Measurements from ENCODE around the gene ZNF691. TPM values are rescaled to one million over a fixed set of nuclear protein-coding genes. Genes with fewer than 3 reads are reported as not detected.

ZNF691 gene
- total RNA-seq, 1 experiment from 2014 or later: 16.6 TPM

DNA sequence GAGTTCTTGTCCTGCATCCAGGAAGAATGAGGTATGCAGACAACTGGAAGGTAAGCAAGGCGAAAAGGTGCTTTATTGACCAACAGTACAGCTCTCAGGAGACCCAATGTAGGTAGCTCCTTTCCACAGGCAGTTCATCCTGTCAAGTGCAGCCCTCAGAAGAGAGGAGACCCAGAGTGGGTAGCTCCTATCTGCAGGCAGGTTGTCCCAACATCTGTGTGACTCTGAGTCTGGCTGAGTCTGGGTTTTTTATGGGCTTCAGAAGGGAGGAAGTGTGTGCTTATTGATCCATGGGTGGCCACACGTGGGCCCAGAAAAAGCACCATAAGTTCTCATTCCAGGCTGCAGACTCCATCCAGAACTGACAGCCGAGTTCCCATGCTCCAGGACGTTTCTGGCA lies 34.0 kb downstream of the ZNF691 start (continued):
- TF ChIP-seq, protein P1, sequence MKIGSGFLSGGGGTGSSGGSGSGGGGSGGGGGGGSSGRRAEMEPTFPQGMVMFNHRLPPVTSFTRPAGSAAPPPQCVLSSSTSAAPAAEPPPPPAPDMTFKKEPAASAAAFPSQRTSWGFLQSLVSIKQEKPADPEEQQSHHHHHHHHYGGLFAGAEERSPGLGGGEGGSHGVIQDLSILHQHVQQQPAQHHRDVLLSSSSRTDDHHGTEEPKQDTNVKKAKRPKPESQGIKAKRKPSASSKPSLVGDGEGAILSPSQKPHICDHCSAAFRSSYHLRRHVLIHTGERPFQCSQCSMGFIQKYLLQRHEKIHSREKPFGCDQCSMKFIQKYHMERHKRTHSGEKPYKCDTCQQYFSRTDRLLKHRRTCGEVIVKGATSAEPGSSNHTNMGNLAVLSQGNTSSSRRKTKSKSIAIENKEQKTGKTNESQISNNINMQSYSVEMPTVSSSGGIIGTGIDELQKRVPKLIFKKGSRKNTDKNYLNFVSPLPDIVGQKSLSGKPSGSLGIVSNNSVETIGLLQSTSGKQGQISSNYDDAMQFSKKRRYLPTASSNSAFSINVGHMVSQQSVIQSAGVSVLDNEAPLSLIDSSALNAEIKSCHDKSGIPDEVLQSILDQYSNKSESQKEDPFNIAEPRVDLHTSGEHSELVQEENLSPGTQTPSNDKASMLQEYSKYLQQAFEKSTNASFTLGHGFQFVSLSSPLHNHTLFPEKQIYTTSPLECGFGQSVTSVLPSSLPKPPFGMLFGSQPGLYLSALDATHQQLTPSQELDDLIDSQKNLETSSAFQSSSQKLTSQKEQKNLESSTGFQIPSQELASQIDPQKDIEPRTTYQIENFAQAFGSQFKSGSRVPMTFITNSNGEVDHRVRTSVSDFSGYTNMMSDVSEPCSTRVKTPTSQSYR (CRISPR knock-in tag; IDR thresholded peaks at IDR 0.05): no peak
- TF ChIP-seq NFE2L1 (CRISPR knock-in tag; IDR thresholded peaks at IDR 0.05) (no peak), IRF2 (CRISPR knock-in tag; IDR thresholded peaks at IDR 0.05; ENCODE audit: borderline replicate concordance, low read depth) (no peak), OVOL2 (CRISPR knock-in tag; IDR thresholded peaks at IDR 0.05; ENCODE audit: borderline replicate concordance) (no peak), ELF4 (CRISPR knock-in tag; IDR thresholded peaks at IDR 0.05; ENCODE audit: low read depth) (no peak), ETV6 (CRISPR knock-in tag; IDR thresholded peaks at IDR 0.05) (no peak)
- TF ChIP-seq, protein P2, sequence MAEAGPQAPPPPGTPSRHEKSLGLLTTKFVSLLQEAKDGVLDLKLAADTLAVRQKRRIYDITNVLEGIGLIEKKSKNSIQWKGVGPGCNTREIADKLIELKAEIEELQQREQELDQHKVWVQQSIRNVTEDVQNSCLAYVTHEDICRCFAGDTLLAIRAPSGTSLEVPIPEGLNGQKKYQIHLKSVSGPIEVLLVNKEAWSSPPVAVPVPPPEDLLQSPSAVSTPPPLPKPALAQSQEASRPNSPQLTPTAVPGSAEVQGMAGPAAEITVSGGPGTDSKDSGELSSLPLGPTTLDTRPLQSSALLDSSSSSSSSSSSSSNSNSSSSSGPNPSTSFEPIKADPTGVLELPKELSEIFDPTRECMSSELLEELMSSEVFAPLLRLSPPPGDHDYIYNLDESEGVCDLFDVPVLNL (CRISPR knock-in tag; IDR thresholded peaks at IDR 0.05; ENCODE audit: borderline replicate concordance, low read depth): no peak
- TF ChIP-seq, protein P3, sequence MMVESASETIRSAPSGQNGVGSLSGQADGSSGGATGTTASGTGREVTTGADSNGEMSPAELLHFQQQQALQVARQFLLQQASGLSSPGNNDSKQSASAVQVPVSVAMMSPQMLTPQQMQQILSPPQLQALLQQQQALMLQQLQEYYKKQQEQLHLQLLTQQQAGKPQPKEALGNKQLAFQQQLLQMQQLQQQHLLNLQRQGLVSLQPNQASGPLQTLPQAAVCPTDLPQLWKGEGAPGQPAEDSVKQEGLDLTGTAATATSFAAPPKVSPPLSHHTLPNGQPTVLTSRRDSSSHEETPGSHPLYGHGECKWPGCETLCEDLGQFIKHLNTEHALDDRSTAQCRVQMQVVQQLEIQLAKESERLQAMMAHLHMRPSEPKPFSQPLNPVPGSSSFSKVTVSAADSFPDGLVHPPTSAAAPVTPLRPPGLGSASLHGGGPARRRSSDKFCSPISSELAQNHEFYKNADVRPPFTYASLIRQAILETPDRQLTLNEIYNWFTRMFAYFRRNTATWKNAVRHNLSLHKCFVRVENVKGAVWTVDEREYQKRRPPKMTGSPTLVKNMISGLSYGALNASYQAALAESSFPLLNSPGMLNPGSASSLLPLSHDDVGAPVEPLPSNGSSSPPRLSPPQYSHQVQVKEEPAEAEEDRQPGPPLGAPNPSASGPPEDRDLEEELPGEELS (CRISPR knock-in tag; IDR thresholded peaks at IDR 0.05): no peak
- TF ChIP-seq, protein P4, sequence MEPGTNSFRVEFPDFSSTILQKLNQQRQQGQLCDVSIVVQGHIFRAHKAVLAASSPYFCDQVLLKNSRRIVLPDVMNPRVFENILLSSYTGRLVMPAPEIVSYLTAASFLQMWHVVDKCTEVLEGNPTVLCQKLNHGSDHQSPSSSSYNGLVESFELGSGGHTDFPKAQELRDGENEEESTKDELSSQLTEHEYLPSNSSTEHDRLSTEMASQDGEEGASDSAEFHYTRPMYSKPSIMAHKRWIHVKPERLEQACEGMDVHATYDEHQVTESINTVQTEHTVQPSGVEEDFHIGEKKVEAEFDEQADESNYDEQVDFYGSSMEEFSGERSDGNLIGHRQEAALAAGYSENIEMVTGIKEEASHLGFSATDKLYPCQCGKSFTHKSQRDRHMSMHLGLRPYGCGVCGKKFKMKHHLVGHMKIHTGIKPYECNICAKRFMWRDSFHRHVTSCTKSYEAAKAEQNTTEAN (CRISPR knock-in tag; IDR thresholded peaks at IDR 0.05): no peak

DNA sequence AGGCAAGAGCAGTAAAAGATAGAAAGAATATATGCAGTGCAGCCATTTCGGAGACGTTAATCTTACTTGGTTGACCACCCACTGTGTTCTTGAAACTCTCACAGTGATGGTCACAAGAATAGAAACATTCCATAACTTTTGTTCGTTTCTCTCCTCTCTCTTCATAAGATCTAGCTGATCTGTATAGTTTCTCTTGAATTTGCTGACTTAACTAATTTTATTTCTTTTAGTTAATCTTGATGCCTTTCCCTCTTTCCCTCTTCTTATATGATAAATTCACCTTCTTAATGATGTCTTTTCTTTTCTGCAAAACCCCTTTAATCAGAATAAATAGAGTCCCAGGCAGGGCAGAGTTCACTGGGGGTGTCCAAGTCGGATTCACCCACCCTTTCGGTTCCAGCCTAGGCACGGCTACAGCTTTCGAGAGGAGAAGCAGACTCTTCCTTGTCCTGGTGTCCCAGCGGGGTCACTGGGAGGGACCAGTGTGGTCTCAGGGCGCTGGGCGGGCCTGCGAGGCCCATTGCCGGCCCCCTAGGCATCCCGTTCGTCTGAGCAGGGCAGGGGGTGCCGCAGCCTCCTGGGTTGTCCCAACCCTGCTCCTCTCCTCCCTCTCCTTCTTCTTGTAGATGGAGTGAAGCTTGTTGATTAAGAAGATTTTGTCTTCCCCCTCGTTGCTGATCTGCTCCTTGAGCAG lies 39.8 kb downstream of the ZNF691 start:
- ChIA-PET POLR2A (no interaction called here), CTCF (no interaction called here)
- H3K9me3 Mint-ChIP-seq: no peaks in the 10 kb centered on the region
- H3K27me3 Mint-ChIP-seq (ENCODE audit: low read depth): peaks cover 2% of the 10 kb centered on the region; the same call in 1 of the 2 replicates
- TF ChIP-seq GRHL2 (CRISPR knock-in tag; IDR thresholded peaks at IDR 0.05; ENCODE audit: insufficient replicate concordance, severe bottlenecking) (no peak), SP1 (CRISPR knock-in tag; conservative IDR thresholded peaks at IDR 0.05) (no peak), PRRX2 (CRISPR knock-in tag; IDR thresholded peaks at IDR 0.05) (no peak), RELA (CRISPR knock-in tag; IDR thresholded peaks at IDR 0.05; ENCODE audit: borderline replicate concordance) (no peak), CREM (CRISPR knock-in tag; IDR thresholded peaks at IDR 0.05) (no peak), CBFB (CRISPR knock-in tag; IDR thresholded peaks at IDR 0.05; ENCODE audit: low read depth) (no peak)
- TF ChIP-seq, protein P5, sequence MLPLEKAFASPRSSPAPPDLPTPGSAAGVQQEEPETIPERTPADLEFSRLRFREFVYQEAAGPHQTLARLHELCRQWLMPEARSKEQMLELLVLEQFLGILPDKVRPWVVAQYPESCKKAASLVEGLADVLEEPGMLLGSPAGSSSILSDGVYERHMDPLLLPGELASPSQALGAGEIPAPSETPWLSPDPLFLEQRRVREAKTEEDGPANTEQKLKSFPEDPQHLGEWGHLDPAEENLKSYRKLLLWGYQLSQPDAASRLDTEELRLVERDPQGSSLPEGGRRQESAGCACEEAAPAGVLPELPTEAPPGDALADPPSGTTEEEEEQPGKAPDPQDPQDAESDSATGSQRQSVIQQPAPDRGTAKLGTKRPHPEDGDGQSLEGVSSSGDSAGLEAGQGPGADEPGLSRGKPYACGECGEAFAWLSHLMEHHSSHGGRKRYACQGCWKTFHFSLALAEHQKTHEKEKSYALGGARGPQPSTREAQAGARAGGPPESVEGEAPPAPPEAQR (CRISPR knock-in tag; IDR thresholded peaks at IDR 0.05): no peak
- TF ChIP-seq, protein P6, sequence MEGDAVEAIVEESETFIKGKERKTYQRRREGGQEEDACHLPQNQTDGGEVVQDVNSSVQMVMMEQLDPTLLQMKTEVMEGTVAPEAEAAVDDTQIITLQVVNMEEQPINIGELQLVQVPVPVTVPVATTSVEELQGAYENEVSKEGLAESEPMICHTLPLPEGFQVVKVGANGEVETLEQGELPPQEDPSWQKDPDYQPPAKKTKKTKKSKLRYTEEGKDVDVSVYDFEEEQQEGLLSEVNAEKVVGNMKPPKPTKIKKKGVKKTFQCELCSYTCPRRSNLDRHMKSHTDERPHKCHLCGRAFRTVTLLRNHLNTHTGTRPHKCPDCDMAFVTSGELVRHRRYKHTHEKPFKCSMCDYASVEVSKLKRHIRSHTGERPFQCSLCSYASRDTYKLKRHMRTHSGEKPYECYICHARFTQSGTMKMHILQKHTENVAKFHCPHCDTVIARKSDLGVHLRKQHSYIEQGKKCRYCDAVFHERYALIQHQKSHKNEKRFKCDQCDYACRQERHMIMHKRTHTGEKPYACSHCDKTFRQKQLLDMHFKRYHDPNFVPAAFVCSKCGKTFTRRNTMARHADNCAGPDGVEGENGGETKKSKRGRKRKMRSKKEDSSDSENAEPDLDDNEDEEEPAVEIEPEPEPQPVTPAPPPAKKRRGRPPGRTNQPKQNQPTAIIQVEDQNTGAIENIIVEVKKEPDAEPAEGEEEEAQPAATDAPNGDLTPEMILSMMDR (IDR thresholded peaks at IDR 0.05): no peak
- TF ChIP-seq, protein P7, sequence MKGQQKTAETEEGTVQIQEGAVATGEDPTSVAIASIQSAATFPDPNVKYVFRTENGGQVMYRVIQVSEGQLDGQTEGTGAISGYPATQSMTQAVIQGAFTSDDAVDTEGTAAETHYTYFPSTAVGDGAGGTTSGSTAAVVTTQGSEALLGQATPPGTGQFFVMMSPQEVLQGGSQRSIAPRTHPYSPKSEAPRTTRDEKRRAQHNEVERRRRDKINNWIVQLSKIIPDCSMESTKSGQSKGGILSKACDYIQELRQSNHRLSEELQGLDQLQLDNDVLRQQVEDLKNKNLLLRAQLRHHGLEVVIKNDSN (CRISPR knock-in tag; IDR thresholded peaks at IDR 0.05): no peak
- TF ChIP-seq, protein P8, sequence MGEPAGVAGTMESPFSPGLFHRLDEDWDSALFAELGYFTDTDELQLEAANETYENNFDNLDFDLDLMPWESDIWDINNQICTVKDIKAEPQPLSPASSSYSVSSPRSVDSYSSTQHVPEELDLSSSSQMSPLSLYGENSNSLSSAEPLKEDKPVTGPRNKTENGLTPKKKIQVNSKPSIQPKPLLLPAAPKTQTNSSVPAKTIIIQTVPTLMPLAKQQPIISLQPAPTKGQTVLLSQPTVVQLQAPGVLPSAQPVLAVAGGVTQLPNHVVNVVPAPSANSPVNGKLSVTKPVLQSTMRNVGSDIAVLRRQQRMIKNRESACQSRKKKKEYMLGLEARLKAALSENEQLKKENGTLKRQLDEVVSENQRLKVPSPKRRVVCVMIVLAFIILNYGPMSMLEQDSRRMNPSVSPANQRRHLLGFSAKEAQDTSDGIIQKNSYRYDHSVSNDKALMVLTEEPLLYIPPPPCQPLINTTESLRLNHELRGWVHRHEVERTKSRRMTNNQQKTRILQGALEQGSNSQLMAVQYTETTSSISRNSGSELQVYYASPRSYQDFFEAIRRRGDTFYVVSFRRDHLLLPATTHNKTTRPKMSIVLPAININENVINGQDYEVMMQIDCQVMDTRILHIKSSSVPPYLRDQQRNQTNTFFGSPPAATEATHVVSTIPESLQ (CRISPR knock-in tag; IDR thresholded peaks at IDR 0.05): no peak
- H3K27ac Mint-ChIP-seq: no peak overlapping the region
- no peaks in the 10 kb centered on the region for H3K36me3 Mint-ChIP-seq
- ATAC-seq (no peak), DNase-seq (ENCODE audit: low spot score) (no peak)
- H3K4me3 Mint-ChIP-seq: no peak overlapping the region
- no peaks in the 10 kb centered on the region for H3K4me1 Mint-ChIP-seq
